Measurements from ENCODE around the gene MAN1B1. TPM values are rescaled to one million over a fixed set of nuclear protein-coding genes. Genes with fewer than 3 reads are reported as not detected.

MAN1B1 gene
- total and polyA plus RNA-seq, 2 donors (not counting 3 experiments of a cell fraction or from before 2014, with no cell fraction given), result 75.3 to 83.3 TPM

DNA sequence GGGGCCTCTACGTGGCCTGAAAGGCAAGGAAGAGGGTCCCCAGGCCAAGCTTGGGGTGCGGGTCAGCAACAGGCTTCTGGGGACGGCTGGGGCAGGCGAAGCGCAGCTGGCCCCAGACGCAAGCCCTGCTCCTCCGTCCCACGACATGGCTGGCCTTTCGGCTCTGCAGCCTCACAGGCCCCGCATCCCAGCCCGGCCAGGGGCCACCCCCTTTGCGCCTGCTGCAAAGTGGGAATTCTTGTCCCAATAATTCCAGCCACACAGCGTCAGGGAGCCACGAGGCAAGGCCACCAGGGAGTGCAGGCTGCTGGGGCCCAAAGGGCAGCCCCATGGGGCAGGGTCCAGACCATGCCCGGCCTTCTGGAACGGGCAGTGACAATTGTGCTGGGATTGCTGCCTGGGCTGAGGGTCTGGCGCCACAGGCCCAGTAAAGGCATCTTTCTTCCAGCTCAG, 31.8 kb upstream of the MAN1B1 start:
- dilution Hi-C loops (cut with MboI; ENCODE audit: extremely low pct_ligation_motif_present, low sequenced_read_pairs), result no loop called here
- FAIRE-seq, result no peak
- H2AFZ ChIP-seq (ENCODE audit: low read depth, low read length), result no peak overlapping the region
- H3K4me3 ChIP-seq (replicated peaks in 1 of 3; ENCODE audit: insufficient read depth in 1 of 3, low read depth in 1 of 3, low read length in 3 of 3), result no peak overlapping the region
- intact Hi-C loops (cut with micrococcal nuclease), result no loop called here
- H3K27ac ChIP-seq (ENCODE audit: insufficient read depth, low read depth, low read length), result no peak overlapping the region
- TF ChIP-seq FOS (IDR thresholded peaks at IDR 0.05; ENCODE audit: borderline replicate concordance, insufficient read depth, low read length) (no peak), MAX (IDR thresholded peaks at IDR 0.05; ENCODE audit: insufficient read depth, insufficient read length) (no peak)
- ChIA-PET POLR2A (no interaction called here), CTCF (interaction anchor here (0.6 to 7.4 kb wide), 5 partner anchors 8 to 26 kb away, joined by 3 to 50 read pairs (median 14); partner anchors contain the start of gene NPDC1)
- H3K9me1 ChIP-seq (replicated peaks; ENCODE audit: control insufficient read depth, extremely low read depth, insufficient read depth, low read length), result no peaks in the 10 kb centered on the region
- no peaks in the 10 kb centered on the region for H4K20me1 ChIP-seq (replicated peaks; ENCODE audit: control insufficient read depth, extremely low read depth, insufficient read depth, low read length)
- no peaks in the 10 kb centered on the region for H3K4me1 ChIP-seq (ENCODE audit: control insufficient read depth, extremely low read depth, insufficient read depth, low read length)
- no peaks in the 10 kb centered on the region for H3K36me3 ChIP-seq (ENCODE audit: control insufficient read depth in 2 of 2, extremely low read depth in 1 of 2, insufficient read depth in 2 of 2, low read length in 2 of 2)
- no TSS peak for BruUV-seq (replicated peaks)
- H3K4me2 ChIP-seq (ENCODE audit: insufficient read depth, low read length), result no peak overlapping the region
- no peaks in the 10 kb centered on the region for H3K9me3 ChIP-seq (replicated peaks; ENCODE audit: control insufficient read depth, insufficient read depth, low read length)
- H3K9ac ChIP-seq (replicated peaks; ENCODE audit: extremely low read depth, insufficient read depth, low read length), result no peak overlapping the region
- DNase-seq (ENCODE audit: low read depth, low spot score), result no peak
- H3K27me3 ChIP-seq (ENCODE audit: control insufficient read depth in 2 of 2, insufficient read depth in 2 of 2, low read length in 2 of 2), result peaks cover 8 to 19% of the 10 kb centered on the region in 2 experiments
- no peaks in the 10 kb centered on the region for H3K79me2 ChIP-seq (ENCODE audit: control insufficient read depth, insufficient read depth, low read length)

DNA sequence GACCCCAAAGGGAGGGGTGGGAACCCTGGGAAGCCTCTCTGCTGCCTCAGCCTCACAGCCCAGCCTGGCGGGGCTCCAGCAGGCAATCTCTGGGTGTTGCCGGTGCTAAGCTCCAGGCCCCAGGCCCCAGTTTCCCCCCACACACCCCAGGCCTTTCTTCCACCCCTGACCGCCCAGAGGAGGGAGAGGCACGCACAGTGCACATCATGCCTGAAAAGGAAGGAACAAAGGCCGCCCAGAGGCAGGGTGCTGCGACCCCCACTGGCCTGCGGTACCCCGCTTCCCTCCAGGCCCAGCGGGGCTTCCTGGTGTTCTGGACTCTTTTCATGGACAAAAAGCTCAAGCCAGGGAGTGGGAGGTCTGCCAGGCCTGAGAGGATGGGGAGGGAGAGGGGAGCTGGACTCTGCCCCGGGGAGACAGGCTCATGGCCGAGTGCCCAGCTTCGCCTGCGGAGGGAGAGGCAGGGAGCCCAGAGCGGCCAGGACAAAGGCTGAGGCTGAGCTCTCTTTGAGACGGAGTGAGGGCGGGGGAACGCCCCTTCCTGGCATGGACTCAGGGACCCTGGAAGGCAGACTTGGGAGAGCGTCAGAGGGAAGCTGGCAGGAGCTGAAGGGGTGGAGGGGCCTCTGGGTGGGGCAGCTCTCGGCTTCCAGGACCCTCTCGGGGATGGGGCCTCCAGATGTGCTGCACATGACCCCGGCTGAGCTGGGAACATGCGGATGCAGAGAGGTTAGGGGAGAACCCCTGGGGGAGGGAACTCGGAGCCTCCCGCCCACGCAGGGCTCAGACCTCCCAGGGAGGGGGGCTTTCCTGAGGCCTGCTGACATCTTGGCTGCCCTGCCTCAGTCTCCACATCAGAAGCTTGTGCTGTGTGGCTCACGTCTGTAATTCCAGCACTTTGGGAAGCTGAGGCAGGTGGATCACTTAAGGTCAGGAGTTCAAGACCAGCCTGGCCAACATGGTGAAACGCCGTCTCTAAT, 31.1 kb upstream of the MAN1B1 start:
- Histone ChIP-seq H3K36me3 (ENCODE audit: control insufficient read depth in 2 of 2, extremely low read depth in 1 of 2, insufficient read depth in 2 of 2, low read length in 2 of 2) (no peaks in the 10 kb centered on the region), H3K4me1 (ENCODE audit: control insufficient read depth, extremely low read depth, insufficient read depth, low read length) (no peaks in the 10 kb centered on the region), H3K9ac (replicated peaks; ENCODE audit: extremely low read depth, insufficient read depth, low read length) (no peak overlapping the region), H2AFZ (ENCODE audit: low read depth, low read length) (no peak overlapping the region), H4K20me1 (replicated peaks; ENCODE audit: control insufficient read depth, extremely low read depth, insufficient read depth, low read length) (no peaks in the 10 kb centered on the region), H3K27me3 (ENCODE audit: control insufficient read depth in 2 of 2, insufficient read depth in 2 of 2, low read length in 2 of 2) (peaks cover 8 to 17% of the 10 kb centered on the region in 2 experiments), H3K9me1 (replicated peaks; ENCODE audit: control insufficient read depth, extremely low read depth, insufficient read depth, low read length) (no peaks in the 10 kb centered on the region), H3K79me2 (ENCODE audit: control insufficient read depth, insufficient read depth, low read length) (no peaks in the 10 kb centered on the region), H3K4me3 (replicated peaks in 1 of 3; ENCODE audit: insufficient read depth in 1 of 3, low read depth in 1 of 3, low read length in 3 of 3) (no peak overlapping the region), H3K27ac (ENCODE audit: insufficient read depth, low read depth, low read length) (no peak overlapping the region), H3K9me3 (replicated peaks; ENCODE audit: control insufficient read depth, insufficient read depth, low read length) (no peaks in the 10 kb centered on the region), H3K4me2 (ENCODE audit: insufficient read depth, low read length) (no peak overlapping the region)
- intact Hi-C loops (cut with micrococcal nuclease), result no loop called here
- dilution Hi-C loops (cut with MboI; ENCODE audit: extremely low pct_ligation_motif_present, low sequenced_read_pairs), result no loop called here
- POLR2A ChIA-PET, result interaction anchor here (0.6 kb wide), 1 partner anchor 187 kb away, joined by 3 read pairs; no protein-coding TSS in a partner anchor
- FAIRE-seq (no peak), DNase-seq (ENCODE audit: low read depth, low spot score) (no peak)
- BruUV-seq (replicated peaks), result no TSS peak
- CTCF ChIA-PET, result interaction anchor here (0.6 to 7.4 kb wide), 8 partner anchors 8 to 181 kb away, joined by 3 to 50 read pairs (median 6); partner anchors contain the start of genes NPDC1 and SAPCD2
- TF ChIP-seq MAX (IDR thresholded peaks at IDR 0.05; ENCODE audit: insufficient read depth, insufficient read length) (no peak), POLR2AphosphoS5 (IDR thresholded peaks at IDR 0.05; ENCODE audit: insufficient read depth, low read depth, low read length) (no peak), JUN (IDR thresholded peaks at IDR 0.05; ENCODE audit: borderline replicate concordance, insufficient read depth, insufficient read length, low read depth) (no peak), POLR2A (IDR thresholded peaks at IDR 0.05; ENCODE audit: low read depth, low read length) (no peak), MYC (IDR thresholded peaks at IDR 0.05; ENCODE audit: low read depth, low read length) (no peak), FOS (IDR thresholded peaks at IDR 0.05; ENCODE audit: borderline replicate concordance, insufficient read depth, low read length) (no peak), GATA2 (IDR thresholded peaks at IDR 0.05; ENCODE audit: insufficient read depth, insufficient read length, low read depth, low read length) (no peak), CTCF (IDR thresholded peaks at IDR 0.05; ENCODE audit: extremely low read depth in 1 of 2, insufficient read depth in 1 of 2, low read depth in 1 of 2, low read length in 2 of 2) (no peak), EZH2 (IDR thresholded peaks at IDR 0.05; ENCODE audit: borderline replicate concordance, low read depth, low read length, severe bottlenecking) (no peak)

Data from endothelial cell of umbilical vein (primary cell).